Forelimb muscle (tissue), 1 donor: ENCODE data around the gene EBF3. TPM values are rescaled to one million over a fixed set of nuclear protein-coding genes. Genes with fewer than 3 reads are reported as not detected.
A peak's percentile ranks its signal among the peaks of the same experiment; 100 is the strongest.

Experiments used
- DNase-seq: peaks from one replicate; pipeline ENCODE4 v3.0.0-alpha.2; 2013; ENCODE audit warnings: low read depth
- polyA plus RNA-seq: library from polyadenylated mRNA; unstranded; fragments of 120-200 nt; gene quantifications from one replicate; pipeline ENCODE4 v1.2.1, GENCODE V29; 2013; ENCODE audit not compliant: insufficient read length

EBF3 gene
- polyA plus RNA-seq, 1 donor = 57.0 TPM

- DNase-seq = no peak
Measured at GRCh38 chr10:129871966-129872365, 92.1 kb downstream of the EBF3 start.

DNA sequence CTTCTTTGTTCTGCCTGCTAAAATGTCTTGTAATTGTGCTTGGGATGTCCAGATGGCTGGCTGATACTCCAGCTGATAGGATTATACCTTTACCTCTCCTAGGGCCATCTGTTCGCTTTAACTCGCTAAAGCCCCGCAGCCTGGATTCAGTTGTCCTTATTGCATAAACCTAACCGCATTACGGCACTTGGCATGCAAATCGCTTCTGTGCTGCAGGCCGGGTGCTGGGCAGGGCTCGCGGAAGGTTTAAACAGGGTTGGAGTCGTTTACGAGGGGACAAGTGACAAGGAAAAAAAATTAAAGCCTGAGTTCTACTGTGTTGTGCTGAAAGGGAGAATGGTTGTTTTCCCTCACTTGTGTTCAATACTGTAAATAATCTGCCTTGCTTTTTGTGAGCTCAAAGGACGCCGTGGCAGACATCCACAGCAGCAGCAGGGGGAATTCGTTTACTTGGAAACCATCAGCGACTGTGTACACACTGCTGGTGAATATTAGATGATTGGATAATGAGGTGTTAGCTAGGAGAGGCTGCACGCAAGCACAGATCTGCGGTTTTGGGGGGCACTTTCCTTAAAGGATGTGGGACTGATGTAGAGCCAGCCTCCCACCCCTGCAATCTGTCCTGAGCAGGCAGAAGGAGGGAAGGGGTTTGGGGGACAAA lies 93.0 kb downstream of the EBF3 start:
- peak; percentile 48 for DNase-seq

GRCh38 chr10:129870474-129870757 lies 93.7 kb downstream of the EBF3 start:
- no peak for DNase-seq

- no peak for DNase-seq
Measured at GRCh38 chr10:129869596-129870473, 94.2 kb downstream of the EBF3 start.

- DNase-seq = no peak
Measured at GRCh38 chr10:129868449-129869035, 95.5 kb downstream of the EBF3 start.

DNA sequence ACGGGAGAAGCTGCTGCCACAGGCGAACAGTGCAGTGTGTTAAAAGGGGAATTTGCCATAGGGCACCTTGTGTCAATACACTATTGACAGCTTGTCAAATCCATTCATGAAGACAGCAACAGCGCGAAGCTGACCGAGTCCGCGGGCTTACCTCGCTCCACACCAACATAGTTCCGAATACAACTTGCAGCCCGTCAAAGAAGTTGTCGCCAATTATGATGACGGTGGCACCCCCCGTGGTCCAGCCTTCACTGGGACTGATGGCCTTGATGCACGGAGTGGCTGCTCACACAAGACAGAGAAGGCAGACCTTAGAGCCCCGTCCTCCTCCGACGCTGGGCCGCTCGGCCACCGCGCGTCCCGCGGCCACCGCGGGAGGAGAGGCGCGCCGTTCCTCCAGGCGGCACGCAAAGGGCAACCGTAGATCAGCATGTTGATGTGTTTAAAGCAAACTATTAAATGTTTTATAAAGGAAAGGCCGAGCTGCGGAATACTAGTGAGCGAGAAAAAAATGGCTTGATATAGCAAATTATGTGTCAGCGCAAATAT lies 96.4 kb downstream of the EBF3 start:
- no peak for DNase-seq

GRCh38 chr10:129866894-129867293 lies 97.2 kb downstream of the EBF3 start:
- DNase-seq = no peak

- DNase-seq = no peak
Measured at GRCh38 chr10:129865960-129866359, 98.1 kb downstream of the EBF3 start.

- no peak for DNase-seq
Measured at GRCh38 chr10:129865413-129865812, 98.7 kb downstream of the EBF3 start.

- no peak for DNase-seq
Measured at GRCh38 chr10:129864601-129865126, 99.4 kb downstream of the EBF3 start.

DNA sequence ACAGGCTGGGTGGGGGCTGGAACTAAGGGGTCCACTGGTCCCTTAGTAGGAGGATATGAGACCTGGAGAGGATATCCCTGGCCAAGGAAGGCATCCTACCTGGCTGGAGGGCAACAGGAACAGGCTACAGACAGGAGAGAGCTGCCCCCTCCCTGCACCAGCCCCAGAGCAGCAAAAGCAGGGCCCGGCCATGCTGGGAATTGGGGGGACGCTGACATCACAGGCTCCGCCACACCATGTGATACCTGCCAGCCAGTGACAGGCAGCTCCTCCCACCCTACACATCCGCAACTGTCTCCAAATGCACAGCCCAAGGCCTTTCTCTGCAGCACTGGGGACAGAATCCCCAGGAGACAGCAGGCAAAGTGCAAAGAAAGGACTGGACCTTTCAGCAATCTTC lies 100.0 kb downstream of the EBF3 start:
- DNase-seq = no peak

- no peak for DNase-seq
Measured at GRCh38 chr10:129863201-129863663, 100.8 kb downstream of the EBF3 start.

DNA sequence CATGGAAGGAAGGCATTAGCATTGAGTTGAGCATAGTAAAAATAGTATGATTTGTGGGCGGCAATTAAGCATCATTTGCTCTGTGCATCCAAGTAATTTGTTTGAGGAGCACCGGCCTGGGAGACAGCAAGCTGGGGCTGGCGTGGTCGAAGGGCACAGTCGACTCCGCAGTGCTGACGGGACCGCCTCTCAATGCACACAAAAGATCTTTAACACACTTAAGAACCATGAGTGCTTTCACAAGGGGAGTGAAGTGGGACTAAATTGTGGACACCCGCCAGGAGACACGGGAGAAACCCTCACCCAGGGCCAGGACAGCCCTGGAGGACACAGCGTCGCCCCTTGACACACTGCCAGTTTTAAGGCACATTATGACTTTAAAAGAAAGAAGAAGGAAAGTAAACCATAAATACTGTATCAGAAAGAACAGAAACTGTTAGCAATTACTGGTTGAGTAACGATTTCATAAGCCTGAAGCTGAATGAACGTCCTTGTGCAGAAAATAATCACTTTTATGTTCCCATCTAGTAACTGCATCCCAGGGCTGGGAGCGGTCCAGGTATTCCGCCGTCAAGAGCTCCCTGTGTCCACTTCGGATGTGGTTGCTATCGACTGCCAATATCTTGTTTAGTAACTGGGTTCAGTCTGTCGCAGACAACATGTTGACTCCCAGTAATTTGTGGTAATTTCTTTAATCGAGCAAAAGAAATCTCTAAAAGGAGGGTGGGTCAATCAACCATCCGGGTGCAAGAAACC lies 102.1 kb downstream of the EBF3 start:
- DNase-seq = no peak

DNA sequence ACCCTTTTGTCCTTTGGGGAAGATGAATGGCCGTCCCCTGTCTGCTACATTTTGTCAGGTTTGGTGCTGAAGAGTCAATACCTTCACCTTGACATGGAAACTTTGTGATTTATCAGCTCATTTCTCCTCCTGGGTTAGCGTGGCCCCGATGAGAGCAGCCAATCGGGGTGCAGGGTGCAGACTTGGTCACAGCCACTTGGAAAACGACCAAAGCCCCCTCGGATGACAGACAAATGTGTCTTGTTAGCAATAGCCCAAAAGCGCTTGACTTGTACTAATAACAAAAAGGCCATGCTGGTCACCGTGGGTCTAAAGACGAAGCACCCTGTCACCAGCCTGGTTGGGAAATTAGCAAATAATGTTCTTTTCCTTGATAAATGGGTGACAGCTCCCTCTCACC lies 103.7 kb downstream of the EBF3 start:
- no peak for DNase-seq

DNA sequence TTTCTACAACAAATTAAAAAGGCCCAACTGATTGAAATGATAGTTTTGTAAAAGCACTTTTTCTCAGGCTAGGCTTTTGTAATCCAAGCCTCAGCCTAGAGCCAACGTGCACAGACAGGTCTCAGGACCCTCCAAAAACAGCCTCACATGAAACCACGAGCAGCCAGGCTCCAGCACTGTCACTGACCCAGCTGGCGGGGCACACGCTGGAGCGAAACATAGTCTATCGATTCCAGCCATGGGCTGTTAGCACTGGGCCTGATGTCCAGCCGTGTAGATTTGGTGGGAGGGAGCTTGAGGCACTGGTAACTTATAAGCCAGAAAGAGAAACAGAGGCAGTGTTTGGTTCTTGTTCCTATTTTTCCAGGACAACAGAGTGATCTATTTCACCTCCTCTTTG lies 104.5 kb downstream of the EBF3 start:
- no peak for DNase-seq

- DNase-seq = no peak
Measured at GRCh38 chr10:129857242-129857960, 106.7 kb downstream of the EBF3 start.

- DNase-seq = no peak
Measured at GRCh38 chr10:129855836-129856563, 108.1 kb downstream of the EBF3 start.

DNA sequence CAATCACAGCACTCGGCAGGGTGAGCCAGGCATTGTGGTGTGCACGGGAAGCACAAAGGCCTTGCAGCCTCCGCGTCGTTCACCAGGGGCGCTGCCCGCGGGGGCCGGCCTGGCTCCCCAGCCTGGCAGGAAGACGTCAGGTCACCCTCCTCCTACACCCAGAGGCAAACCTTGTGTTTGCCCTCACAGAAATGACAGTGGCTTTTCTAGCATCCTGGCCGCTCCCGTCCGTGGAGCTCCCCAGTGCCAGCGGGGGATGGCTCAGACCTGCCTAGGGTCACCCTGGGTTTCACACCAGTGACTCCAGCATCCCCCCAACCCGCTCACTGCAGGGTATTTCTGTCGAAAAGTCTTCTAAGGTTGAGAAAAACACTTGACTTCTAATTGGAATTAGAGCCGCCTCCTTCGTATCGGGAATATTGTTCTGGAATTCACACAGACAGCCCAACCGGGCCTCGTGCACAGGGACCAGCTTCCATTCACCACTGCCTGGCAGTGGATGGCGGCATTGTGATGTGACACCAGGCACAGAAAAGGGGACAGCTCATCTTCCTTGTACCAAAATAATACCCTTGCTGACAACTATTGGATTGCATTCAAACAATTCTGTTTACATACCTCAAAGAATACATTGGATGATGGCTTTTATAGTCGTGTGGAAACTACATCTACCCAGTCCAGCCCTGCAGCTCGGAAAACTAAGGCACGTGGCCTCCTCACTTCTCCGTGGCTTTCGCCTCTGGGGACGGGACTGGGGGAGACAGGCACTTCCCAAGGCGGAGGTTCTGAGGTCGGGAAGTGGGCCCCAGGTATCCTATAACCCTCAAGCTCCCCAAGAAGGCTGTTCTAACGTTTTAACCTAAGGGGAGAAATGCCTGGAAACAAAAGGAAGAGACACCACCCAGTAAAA lies 109.0 kb downstream of the EBF3 start:
- no peak for DNase-seq

GRCh38 chr10:129854158-129854557 lies 109.9 kb downstream of the EBF3 start:
- no peak for DNase-seq
